ENCODE measurements around the gene TMEM63C.
A peak's percentile ranks its signal among the peaks of the same experiment; 100 is the strongest.

TMEM63C gene

DNA sequence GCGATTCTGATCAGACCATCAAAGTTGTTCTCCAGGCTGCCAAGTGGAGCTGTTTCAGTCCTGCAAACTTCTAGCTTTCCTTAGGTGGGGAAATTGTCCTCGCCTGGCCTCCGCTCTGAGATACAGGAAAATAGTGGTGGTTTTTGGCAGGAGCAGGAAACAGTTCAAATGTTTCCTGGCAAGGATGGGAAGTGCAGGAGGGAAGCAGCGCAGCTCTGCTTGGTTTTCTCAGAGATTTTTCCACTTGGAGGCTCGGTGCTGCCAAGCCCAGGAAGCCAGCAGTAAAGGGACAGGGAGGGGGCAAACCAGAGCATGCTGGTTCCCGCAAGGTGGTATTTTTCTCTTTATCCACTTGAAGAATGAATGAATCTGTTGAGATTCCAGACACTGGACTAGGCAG is 17.0 kb downstream of the TMEM63C start:
- no peak for DNase-seq

DNA sequence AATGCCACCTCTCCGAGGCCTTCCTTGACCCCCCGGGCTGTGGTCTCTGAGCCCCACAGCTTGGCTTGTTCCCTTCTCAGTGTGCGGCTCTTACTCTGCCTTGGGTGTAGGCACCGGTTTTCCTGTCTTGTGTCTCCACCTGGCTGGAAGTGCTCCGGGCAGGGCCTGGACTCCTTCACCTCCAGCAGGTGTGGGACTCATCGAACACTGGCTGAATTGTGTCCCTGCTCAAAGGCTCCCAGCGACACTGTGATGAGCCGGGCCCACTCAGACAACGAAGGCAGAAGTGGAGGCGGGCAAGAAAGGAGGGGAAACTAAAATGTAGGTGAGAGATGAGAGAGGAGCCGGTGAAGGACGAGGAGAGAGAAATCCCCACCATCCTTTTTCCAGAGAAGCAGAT is 18.0 kb downstream of the TMEM63C start:
- DNase-seq: no peak

DNA sequence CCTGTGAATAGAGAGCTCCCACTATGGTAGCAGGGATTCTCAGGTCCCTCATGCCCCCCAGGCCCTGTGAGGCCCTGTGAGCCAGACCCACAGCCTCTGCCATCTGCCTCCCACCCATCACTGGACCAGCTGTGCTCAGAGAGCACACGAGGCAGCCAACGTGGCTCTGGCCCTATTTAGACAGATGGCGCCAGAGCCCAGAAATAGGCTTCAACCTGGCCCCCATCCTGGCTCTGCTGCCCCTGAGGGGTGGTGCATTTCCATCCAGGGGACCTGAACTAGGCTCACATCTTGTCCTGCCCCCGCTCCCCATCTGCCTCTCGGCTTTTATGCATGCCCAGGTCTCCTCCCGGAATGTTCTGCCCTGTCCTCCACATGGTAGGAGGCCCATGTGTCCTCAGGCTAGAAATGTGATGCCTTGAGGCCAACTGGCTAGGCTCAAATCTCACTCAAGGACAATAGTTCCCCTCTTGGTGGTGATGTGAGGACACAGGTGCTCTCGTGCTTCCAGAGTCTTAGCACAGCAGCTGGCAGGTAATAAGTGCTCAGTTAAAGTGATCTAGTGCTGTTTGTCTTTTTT is 18.9 kb downstream of the TMEM63C start:
- DNase-seq: no peak

DNA sequence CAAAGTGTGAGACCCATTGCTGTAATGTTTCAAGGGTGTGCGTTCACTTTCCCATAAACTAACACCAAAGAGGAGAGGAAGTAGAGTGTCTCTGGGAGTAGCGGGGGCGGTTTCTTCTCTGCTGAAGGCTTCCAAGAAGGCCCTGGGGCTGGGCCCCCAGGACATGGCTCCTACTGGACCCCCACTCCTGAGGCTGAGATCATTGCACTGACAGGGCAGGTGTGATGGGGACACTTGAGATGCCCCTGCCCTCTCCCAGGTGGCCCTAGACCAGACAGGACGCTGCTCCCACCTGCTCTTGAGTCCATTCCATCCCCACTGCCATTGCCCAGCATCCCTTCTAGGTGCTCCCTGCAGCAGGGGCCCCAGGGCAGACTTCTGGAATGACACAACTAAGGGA is 20.1 kb downstream of the TMEM63C start:
- DNase-seq: no peak

DNA sequence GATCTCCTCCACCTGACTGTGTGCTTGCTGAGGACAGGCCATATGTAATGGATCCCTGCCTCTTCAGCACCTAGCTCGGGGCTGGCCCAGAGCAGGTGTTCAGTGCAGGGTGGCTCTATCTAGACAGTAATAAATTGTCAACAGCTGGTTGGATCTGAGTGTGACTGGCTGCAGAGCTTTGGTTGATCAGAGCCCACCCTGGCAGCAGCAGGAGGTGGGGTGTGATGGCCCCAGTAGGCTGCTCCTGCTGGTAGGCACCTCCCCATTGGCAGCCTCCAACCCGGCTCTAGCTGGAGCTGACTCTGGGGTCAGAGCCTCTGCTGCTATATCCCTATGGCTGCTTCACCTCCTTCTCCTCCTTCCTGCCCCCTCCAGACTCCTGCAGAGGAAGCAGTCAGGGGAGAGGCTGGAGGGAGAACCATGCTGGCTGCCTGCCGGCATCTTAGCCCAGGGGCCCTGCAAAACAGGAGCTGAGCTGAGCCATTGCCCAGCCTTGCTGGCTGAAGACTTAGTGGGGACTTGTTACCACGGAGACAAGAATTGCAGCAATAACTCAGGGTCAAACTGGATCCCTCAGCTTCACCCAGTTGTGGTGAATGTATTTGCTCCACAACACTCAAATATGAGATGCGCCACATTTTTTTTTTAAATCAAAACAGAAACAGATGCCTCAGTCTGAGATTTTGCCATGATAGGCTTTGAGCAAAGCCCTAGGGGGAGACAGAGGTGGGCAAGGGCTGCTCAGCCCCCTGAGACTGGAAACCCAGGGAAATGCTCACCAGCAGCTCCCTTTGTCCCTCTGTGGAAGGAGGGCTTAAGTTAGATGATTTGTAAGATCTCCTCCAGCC is 22.2 kb downstream of the TMEM63C start:
- DNase-seq: peak in 2 of 3 experiments; percentile 70 to 98

DNA sequence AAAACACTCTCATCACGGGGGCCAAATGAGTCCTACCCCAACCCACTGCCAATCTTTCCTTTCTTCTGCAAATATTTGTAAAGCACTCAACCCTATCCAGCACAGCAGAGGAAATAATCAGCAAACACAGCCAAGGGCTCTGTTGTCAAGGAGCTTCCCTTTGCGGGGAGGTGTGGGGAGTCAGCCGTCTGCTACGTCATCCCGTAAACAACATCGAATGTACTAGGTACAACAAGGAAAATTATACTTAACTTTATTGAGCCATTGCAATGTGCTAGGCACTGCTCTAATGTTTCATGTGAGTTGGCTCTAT is 22.8 kb downstream of the TMEM63C start:
- peak; percentile 92 to 99 (median 94) for DNase-seq

DNA sequence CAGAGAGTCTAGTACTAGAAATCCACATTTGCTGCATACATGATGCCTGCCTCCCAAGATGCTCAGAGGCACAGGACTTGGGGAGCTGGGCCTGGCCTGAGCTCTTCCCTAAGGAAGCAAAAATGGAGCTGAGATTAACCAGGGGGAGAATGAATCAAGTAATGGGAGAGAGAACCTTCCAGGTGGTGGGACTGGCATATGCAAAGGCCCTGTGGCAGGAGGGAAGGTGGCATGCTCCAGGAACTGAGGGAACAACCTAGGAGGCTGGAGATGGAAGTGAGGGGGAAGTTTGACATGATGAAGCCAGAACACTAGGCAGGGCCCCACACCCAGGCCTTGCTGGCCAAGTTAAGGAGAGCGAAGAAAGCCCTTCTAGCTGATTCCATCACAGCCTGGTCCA is 23.3 kb downstream of the TMEM63C start:
- no peak for DNase-seq

DNA sequence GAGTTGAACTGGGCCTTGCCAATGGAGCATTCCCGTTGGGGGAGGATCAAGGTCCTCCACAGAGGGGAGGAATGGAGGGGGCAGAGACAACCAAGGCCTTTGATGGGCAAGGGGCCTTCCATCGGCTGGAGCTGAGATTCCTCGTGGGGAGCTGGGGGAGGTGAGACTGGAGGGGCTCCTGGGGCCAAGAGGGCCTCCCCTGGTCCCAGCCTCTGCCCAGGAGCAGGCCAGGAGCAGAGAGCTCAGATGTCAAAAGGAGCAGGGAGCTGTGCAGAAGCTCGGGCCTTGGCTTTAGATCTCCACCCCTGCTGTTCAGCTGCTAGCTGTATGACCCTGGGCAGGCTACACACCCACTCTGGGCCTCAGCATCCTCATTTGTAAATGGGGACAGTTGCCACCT is 24.0 kb downstream of the TMEM63C start:
- DNase-seq: no peak

DNA sequence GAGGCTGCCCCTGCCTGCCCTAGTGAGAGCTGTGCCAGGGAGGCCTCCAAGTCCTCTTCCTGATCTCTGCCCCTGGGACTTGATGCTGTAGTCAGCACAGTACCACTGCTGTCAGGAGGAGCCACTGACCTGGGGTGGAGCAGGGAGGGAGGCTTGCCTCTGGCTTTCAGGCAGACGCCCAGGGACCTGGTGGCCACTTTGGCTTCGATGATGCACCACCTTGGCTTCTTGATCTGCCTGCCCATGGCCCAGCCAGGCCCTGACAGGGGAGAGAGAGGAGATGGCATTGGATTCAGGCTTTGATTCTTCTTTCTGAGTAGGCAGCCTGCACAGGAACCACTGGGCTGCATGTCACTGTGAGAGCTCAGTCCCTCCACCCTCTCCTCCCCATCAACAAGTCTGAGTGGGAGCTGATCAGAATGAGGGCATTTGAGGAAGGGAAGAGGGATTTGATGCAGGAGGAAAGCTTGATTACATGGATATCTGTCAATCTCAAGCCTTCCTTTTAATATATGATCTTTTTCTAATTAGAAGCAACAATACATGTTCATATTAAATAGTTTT is 24.7 kb downstream of the TMEM63C start:
- peak in 2 of 3 experiments; percentile 59 to 61 for DNase-seq

DNA sequence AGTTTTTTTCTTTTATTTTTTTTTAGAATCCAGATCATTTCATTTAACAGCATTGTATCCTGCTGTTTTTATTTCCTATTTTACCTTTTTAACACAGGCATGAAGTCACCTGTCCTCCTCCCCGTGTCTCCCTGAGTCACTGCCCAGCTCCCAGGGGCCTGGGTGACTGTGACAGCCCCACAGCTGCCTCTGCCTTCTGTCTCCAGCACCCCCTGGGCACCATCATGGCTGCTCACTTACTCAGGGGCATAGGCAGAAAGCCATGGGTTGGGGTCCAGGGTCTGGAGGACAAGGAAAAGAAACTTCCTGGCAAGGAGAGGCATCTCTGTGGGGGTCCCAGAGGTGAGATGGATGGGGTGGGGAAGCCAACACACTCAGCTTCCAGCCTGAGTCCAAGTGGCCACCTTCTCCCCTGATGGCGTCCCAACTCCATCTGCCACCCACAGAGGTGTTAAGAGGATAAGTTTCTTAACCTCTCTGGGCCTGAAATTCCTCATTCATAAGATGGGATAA is 25.3 kb downstream of the TMEM63C start:
- peak in 2 of 3 experiments; percentile 24 to 51 for DNase-seq

DNA sequence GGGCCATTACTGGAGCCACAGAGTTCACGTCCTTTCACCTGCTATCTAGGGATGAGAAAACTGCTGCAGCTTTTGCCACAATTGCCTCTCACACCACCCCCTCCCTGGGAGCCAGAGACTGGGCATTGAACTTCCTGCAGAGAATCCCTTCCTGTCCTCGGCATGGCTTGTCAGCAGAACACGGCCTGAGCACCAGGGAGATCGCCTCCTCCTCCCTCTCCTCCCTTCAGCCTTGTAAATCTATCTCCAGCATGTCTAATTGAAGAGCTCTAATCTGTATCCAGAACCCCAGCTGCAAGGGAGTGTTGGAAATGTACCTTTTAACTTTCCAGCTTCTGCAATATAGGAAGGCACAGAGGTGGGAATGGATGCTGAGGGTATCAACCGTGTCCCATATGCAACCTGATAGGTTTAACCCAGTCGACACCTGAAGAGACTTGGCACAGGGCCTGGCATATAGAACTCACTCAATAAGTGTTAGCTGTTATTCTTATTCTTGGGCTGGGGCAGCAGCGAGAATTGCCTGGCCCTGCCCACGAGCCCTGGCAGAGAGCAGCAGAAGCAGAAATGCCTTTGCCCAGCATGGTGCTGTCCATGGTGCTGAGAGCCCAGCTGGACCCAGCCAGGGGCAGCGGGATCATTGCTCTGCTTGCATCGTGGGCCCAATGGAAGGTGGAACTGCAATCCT is 26.8 kb downstream of the TMEM63C start:
- DNase-seq: peak; percentile 47 to 81 (median 67)

DNA sequence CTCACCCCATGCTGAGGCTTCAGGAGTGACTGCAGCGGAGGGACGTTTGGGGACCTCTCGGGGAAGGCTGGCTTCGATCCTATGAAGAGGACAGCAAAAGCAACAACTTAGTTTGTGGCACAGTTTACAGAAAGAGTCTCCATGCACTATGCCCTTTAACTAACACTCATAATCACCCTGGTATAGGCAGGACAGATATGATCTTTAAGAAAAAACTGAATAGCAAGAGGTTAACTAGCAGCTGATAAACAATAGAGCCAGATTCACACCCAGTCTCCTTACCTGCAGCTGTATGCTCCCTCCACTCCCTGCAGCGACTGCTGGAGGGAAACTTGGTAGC is 27.4 kb downstream of the TMEM63C start:
- DNase-seq: no peak

DNA sequence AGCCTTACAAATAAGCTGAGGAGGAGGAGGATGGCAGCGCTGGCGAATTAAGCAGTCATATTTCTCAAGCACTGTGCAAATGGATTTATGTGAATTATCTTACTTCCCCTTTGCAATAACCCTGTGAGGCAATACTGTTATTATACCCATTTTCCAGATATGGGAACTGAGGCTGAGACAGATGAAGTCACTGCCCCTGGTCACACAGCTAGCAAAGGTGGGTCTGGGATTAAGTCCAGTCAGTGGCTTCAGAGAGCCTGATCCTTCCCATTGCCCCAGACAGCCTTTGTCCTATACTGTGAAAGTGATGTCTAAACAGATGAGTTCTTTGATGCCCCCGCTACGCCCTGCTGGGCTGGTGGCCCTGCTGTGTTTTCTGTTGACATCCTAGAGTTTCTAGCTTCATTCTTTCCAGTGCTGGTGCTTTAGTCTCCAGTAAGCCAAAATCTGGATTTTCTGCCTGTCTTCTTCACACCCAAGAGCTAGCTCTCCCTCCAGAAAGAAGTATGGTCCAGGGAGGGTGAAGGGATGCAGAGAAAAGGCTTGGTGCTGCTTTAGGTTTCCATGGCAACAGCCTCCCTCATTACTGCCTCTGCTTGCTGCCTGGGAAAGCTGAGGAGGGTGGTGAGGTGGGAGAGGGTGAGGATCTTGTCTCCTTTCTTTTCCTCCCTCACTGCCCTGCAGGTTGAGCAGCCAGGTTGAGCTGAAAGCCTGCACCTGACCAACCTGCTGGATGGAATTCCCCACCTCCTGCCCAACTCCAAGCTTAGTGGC is 30.7 kb downstream of the TMEM63C start:
- DNase-seq: peak in 2 of 3 experiments; percentile 44 to 77

DNA sequence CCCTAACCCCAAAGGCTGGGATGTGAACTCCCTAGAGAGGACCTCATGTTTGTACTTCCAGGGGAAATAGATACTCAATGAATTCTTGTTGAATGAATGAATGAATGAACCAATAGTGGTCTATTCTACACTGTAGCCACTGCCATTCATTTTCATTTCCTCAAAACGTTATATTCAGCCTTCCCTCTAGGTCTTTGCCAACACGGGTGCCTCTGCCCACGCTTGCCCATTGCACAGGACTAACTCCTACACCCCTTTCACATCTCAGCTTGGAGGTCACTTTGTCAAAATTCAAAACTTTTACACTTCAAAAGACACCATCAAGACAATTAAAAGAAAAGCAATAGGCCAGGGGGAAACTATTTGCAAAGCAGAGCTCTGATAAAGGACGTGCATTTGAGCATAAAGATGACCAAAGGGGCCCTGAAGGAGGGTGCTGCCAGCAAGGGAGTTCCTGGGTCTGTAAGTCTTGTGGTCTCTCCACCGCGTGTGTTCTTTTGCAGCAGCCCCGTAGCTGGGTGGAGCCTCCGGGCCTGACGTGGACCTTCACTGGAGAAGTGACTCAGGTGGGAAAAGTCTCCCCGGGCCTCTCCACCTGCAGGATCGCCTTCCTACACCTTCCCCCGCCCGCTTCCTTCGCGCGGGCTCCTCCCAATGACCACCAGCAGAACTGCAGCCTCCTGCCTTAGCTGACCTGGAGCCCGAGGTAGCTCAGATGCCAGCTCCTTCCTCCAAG is 31.5 kb downstream of the TMEM63C start:
- DNase-seq: peak; percentile 75 to 89 (median 79)

DNA sequence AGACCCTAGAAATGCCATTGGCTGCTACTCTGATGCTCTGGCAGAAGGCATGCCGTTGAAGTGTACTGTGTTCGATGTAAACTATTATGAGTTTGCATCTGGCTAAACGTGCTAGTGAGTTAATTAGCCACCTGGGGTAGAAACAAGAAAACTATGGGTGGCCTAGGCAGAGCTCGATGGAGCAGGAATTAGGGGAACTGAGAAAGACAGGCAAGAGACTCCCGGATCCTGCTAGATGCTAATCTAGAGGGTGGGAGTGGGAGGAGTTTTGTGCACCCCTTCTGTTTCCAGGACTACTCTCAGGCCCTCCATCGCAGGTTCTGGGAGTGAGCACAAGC is 32.0 kb downstream of the TMEM63C start:
- DNase-seq: no peak

DNA sequence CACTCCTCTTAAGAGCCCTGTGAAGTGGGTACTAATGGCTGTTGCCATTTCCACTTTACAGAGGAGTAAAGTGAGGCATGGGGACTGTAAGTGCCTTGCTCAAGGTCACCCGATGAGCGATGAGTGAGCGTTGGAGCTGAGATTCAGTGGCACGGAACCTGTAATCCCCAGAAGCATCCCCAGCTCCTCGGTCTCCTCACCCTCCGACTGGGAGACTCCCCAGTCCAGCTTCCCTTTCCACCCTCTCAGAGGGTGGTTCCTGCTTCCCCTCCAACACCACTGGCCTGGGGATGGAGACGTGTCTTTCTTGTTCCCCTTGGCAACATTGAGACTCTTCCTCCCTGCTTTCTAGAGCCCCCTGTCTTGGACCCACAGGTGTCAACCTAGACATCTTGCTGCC is 32.6 kb downstream of the TMEM63C start:
- DNase-seq: peak in 1 of 3 experiments; percentile 60

DNA sequence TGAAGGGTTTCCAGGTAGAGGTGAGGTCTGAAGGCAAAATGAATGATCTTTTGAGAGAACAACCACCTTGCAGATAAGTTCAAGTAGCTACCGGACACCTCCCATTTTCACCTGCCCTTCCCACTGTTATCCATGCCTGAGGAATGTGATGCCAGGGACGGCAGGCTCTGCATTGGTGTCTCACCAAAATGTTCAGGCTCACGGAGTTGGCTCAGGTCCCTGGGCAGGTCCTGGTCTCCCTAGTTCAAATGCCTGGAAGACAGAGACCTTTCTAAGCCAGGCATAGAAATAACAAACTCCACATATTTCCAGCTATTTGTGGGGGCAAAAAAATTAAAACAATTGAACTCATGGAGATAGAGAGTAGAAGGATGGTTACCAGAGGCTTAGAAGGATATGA is 36.0 kb downstream of the TMEM63C start:
- no peak for DNase-seq

DNA sequence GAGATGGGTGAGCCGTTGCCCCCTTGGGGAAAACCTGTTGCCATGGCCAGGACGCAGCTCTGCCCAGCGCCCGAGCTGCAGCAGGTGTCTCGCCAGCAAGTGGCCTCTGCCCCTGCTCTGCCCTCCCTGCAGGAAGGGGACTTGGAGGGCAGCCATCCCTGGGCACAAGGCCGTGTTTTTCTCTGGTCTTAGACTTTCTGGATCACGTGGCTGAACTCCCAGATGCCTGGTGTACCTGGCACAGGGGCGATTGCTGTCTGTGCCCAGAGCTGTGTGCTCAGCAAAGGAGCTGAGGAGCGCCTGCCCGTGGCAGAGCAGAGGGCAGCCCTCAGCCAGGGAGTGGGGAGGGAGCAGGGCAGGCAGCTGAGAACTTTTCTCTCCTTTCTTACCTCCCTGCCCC is 38.0 kb downstream of the TMEM63C start:
- DNase-seq: peak in 1 of 3 experiments; percentile 38

DNA sequence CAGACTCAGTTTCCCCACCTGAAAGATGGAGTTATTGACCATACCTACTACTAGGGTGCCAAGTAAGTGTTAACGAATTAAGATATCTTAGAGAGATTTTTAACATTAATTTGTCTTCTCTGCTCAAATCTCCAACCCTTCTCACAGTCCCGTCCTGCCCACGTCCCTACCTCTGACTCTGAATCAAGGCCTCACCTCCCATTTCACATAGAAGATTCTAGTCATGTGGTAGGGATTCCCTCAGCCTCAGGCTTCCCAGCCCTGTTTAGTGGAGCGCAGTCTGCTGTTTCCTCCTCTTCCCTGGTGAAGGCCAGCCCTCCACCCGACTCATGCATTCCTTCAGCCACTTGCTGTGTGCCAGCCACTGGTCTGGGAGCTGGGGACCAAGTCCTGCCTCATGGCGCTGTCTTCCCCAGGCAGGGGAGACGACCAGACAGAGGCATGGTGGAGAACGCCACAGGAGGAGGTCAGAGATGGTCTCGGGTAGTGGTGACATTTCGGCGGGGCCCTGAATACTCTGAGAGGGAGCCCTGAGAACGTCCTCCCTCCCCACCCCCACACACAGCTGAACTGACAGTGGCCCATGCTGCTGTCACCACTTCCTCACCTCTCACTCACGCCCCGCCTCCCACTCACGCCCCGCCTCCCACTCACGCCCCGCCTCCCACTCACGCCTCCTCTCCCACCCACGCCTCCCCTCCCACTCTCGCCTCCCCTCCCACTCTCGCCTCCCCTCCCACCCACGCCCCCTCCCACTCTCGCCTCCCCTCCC is 38.8 kb downstream of the TMEM63C start:
- no peak for DNase-seq

DNA sequence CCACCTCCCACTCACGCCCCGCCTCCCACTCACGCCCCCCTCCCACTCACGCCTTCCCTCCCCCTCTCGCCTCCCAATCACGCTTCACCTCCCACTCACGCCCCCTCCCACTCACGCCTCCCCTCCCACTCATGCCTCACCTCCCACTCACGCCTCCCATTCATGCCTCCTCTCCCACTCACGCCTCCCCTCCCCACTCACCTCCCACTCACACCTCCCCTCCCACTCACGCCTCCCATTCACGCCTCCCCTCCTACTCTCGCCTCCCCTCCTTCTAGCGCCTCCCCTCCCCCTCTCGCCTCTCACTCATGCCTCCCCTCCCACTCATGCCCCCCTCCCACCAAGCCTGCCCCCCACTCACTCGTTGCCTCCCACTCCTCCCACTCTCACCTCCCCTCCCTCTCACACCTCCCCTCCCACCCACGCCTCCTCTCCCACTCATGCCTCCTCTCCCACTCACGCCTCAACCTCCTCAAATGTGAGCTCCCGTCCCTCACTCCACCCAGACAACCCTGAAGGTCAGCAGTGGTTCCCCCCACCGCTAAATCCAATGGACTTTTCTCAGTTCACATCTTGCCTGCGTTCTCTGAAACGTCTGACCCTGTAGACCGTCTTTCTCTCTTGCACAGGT is 39.8 kb downstream of the TMEM63C start:
- DNase-seq: no peak
